ENCODE results near the gene NTM. TPM values are rescaled to one million over a fixed set of nuclear protein-coding genes. Genes with fewer than 3 reads are reported as not detected.

The NTM gene
- total RNA-seq, 1 experiment from 2014 or later = not detected

GRCh38 chr11:131703311-131703710 lies 332.9 kb downstream of the NTM start:
- Histone ChIP-seq H3K27ac (ENCODE audit: low read depth, low read length) (no peak overlapping the region), H3K9ac (ENCODE audit: low read length) (no peak overlapping the region), H2AFZ (ENCODE audit: low read depth, low read length, poor library complexity, severe bottlenecking) (no peak overlapping the region), H3K4me3 (replicated peaks in 1 of 2; ENCODE audit: low read depth in 1 of 2, low read length in 2 of 2) (no peak overlapping the region), H3K79me2 (ENCODE audit: insufficient read depth, low read length) (no peaks in the 10 kb centered on the region), H3K4me2 (ENCODE audit: low read length) (no peak overlapping the region), H3K27me3 (ENCODE audit: insufficient read depth, low read length) (no peaks in the 10 kb centered on the region), H4K20me1 (ENCODE audit: insufficient read depth) (no peaks in the 10 kb centered on the region), H3K36me3 (ENCODE audit: control insufficient read depth in 1 of 2, insufficient read depth in 2 of 2, low read length in 2 of 2) (no peaks in the 10 kb centered on the region), H3K9me2 (ENCODE audit: insufficient read depth) (no peaks in the 10 kb centered on the region), H3K4me1 (ENCODE audit: control insufficient read depth in 1 of 2, insufficient read depth in 2 of 2, low read length in 2 of 2) (no peaks in the 10 kb centered on the region), H3K9me3 (ENCODE audit: control insufficient read depth in 1 of 2, insufficient read depth in 1 of 2, low read depth in 1 of 2, low read length in 2 of 2) (peaks cover 3 to 6% of the 10 kb centered on the region in 2 experiments; a peak in 2 of 4 replicates)
- no TSS peak for BruUV-seq (replicated peaks)
- no peak for DNase-seq (ENCODE audit: low read depth, low spot score)
- intact Hi-C loops (cut with micrococcal nuclease) = no loop called here
- RAD21 ChIA-PET (ENCODE audit: low non-redundant PET in 1 of 2, low total read pairs in 2 of 2, uncharacterized antibody in 2 of 2, unreplicated experiment in 2 of 2) = no interaction called here
- CTCF ChIA-PET = no interaction called here
- no peak for ATAC-seq
- POLR2A ChIA-PET = no interaction called here
- TF ChIP-seq EZH2 (IDR thresholded peaks at IDR 0.05) (no peak), CTCF (IDR thresholded peaks at IDR 0.05 in 2 of 3, conservative IDR thresholded peaks at IDR 0.05 in 1 of 3; ENCODE audit: borderline replicate concordance in 1 of 3, insufficient read depth in 1 of 3, low read depth in 2 of 3, low read length in 2 of 3) (no peak), SP1 (IDR thresholded peaks at IDR 0.05; ENCODE audit: low read depth) (no peak), FOSL1 (IDR thresholded peaks at IDR 0.05; ENCODE audit: low read depth) (no peak), CEBPB (IDR thresholded peaks at IDR 0.05; ENCODE audit: low read depth) (no peak), ELF1 (IDR thresholded peaks at IDR 0.05; ENCODE audit: borderline replicate concordance, low read depth) (no peak), YY1 (IDR thresholded peaks at IDR 0.05; ENCODE audit: extremely low read depth, insufficient replicate concordance, low read depth, low read length) (no peak), SIN3A (IDR thresholded peaks at IDR 0.05; ENCODE audit: low read depth) (no peak), JUND (IDR thresholded peaks at IDR 0.05) (no peak)
- TF ChIP-seq, protein P1, sequence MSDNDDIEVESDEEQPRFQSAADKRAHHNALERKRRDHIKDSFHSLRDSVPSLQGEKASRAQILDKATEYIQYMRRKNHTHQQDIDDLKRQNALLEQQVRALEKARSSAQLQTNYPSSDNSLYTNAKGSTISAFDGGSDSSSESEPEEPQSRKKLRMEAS (IDR thresholded peaks at IDR 0.05) = no peak

Data from HCT116 (cell line).